Measurements from ENCODE around the gene CMSS1.

DNA sequence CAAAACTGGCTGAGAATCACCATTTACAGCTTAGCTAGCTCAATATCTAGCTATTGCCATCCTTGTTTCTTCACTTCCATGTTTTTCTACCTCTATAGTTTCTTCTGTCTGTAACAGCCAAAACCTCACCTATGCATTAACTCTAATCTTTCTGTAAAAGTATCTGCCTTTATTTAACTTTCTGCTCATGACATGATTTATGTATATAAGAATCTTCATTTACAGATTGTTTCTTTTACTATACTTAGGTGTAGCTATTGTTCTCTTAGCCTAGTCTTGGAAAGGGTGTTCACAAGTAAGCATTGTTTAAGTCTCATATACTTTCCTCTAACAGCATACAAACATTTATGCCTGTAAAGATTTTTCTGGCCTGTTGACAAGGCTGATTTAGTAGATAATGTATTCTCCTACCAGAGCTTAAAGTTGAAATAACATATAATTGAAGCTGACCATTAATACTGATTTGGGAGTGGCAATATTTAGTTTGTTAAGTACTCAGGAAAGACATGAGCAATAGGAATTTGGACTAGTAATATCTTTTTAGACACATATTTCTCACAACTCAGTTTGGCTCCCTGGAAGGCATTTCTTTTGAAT is 287.3 kb downstream of the CMSS1 start:
- TF ChIP-seq, protein P1, sequence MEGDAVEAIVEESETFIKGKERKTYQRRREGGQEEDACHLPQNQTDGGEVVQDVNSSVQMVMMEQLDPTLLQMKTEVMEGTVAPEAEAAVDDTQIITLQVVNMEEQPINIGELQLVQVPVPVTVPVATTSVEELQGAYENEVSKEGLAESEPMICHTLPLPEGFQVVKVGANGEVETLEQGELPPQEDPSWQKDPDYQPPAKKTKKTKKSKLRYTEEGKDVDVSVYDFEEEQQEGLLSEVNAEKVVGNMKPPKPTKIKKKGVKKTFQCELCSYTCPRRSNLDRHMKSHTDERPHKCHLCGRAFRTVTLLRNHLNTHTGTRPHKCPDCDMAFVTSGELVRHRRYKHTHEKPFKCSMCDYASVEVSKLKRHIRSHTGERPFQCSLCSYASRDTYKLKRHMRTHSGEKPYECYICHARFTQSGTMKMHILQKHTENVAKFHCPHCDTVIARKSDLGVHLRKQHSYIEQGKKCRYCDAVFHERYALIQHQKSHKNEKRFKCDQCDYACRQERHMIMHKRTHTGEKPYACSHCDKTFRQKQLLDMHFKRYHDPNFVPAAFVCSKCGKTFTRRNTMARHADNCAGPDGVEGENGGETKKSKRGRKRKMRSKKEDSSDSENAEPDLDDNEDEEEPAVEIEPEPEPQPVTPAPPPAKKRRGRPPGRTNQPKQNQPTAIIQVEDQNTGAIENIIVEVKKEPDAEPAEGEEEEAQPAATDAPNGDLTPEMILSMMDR (IDR thresholded peaks at IDR 0.05 in 4 of 5, conservative IDR thresholded peaks at IDR 0.05 in 1 of 5), result no peak
- no peak for TF ChIP-seq POLR2A (IDR thresholded peaks at IDR 0.05)
